Mesangial cell (primary cell): ENCODE data around the gene FAM107A. TPM values are rescaled to one million over a fixed set of nuclear protein-coding genes. Genes with fewer than 3 reads are reported as not detected.

Experiments
- total RNA-seq: library from RNA; depleted of rRNA; stranded (reverse); fragments of >200 nt; gene quantifications from 2 replicates; pipeline ENCODE4 v1.2.3, GENCODE V29; 2015

The FAM107A gene, protein sequence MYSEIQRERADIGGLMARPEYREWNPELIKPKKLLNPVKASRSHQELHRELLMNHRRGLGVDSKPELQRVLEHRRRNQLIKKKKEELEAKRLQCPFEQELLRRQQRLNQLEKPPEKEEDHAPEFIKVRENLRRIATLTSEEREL
- total RNA-seq, result 0.13 and 0.16 TPM in 2 replicates

DNA sequence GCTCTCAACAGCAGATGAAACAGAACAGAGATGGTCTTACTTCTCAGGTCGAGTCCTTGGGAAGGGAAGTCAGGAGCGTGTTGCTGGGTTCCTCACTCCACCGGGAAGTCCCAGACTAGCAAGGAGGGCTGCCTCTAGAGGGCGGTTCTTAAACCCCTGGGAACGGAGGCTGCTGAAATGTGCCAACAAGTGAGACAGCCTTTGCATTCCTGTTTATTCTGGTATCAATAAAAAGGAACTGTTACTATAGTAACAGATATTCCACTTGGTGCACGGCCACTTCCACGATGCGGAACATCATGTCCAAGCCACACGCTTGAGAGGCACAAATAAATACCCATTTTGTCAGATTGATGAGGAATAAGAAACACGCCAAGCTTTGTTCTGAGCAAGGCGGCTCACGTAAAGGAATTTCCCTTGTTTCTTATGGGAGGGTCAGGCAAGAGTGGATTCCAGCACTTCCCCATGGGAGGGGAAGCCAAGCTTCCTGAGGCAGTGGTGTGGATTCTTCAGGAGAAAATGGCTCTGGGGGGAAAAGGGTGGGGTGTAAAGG is at the start of gene FAM107A:
TSS of gene FAM107A (minus strand) at position 123 of the 553 bp plus-strand sequence. CDS start 7,531 bp downstream, outside the sequence.

DNA sequence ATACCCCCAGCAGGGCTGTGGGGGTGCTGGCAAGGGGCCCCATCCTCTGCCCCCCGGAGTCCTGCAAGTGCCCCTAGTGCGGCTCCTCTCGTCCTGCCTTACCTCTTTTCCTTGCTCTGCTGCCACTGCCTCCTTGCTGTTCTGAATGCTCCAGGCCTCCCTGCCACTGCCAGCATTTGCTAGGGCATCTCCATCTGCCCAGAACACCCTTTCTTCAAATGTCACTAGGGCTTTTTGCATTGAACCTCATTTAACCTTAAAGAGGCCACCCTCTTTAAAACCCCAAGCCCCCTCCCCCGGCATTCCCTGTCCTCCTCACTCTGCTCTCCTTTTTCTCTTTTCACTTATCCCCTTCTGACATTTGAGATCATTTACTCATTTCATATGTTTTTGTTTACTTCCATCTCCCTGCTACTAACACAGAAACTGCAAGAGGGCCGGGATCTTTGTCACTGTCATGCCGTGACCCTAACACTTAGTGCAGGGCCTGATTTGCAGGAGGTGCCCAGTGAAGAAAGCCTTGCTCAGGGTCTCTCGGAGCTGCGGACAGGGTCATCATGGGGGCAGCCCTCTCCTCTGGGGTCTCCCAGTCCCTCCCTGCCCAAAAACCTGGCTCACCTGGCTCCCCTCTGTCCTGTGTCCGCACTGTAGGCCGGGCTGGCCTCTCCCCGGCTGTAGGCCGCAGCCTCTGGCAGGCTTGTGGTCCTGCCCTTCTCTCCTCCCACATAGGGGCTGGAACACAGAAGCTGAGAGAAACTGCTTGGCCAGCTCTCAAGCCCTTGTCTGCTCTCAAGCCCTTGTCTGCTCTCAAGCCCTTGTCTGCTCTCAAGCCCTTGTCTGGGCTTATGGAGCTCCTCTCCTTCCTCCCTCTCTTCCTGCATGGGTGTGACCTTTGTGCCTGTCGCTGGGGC is 40.4 kb downstream of the FAM107A start, which contains the start of gene ACOX2:
TSS of gene ACOX2 (minus strand) at position 690 of the 911 bp plus-strand sequence. CDS start 2,084 bp downstream, outside the sequence.

Other genes with a start within 250 kb of the FAM107A start
- 13.4 and 19.9 TPM in 2 replicates for gene PXK, start 244.5 kb downstream of the FAM107A start, total RNA-seq
- 52.0 and 61.3 TPM in 2 replicates for gene PDHB, start 143.6 kb downstream of the FAM107A start, total RNA-seq
- 4.2 and 5.5 TPM in 2 replicates for gene KCTD6, start 85.3 kb downstream of the FAM107A start, total RNA-seq
- gene ACOX2, start 40.2 kb downstream of the FAM107A start, total RNA-seq, result 2.0 and 2.2 TPM in 2 replicates
- gene FAM3D, start 89.4 kb upstream of the FAM107A start, total RNA-seq, result not detected in 2 replicates